ENCODE data around the gene DIP2C.

Gene DIP2C

GRCh38 chr10:508726-509125 lies 180.7 kb downstream of the DIP2C start:
- DNase-seq, result no peak

GRCh38 chr10:507908-508444 lies 181.5 kb downstream of the DIP2C start:
- no peak for DNase-seq

GRCh38 chr10:507355-507699 lies 182.1 kb downstream of the DIP2C start:
- no peak for DNase-seq

- no peak for DNase-seq
Measured at GRCh38 chr10:506451-507354, 182.8 kb downstream of the DIP2C start.

- no peak for DNase-seq
Measured at GRCh38 chr10:505419-505818, 184.0 kb downstream of the DIP2C start.

- DNase-seq, result no peak
Measured at GRCh38 chr10:504806-505205, 184.7 kb downstream of the DIP2C start.

- no peak for DNase-seq
Measured at GRCh38 chr10:504121-504611, 185.3 kb downstream of the DIP2C start.

GRCh38 chr10:501596-501995 lies 187.9 kb downstream of the DIP2C start:
- no peak for DNase-seq

- no peak for DNase-seq
Measured at GRCh38 chr10:500876-501275, 188.6 kb downstream of the DIP2C start.

- DNase-seq, result no peak
Measured at GRCh38 chr10:499991-500390, 189.5 kb downstream of the DIP2C start.

GRCh38 chr10:498760-499435 lies 190.6 kb downstream of the DIP2C start:
- DNase-seq, result no peak

- DNase-seq, result no peak
Measured at GRCh38 chr10:497898-498451, 191.5 kb downstream of the DIP2C start.

- no peak for DNase-seq
Measured at GRCh38 chr10:497289-497688, 192.2 kb downstream of the DIP2C start.

- no peak for DNase-seq
Measured at GRCh38 chr10:494556-494955, 194.9 kb downstream of the DIP2C start.

- no peak for DNase-seq
Measured at GRCh38 chr10:494149-494542, 195.3 kb downstream of the DIP2C start.

GRCh38 chr10:493391-494148 lies 195.9 kb downstream of the DIP2C start:
- DNase-seq, result no peak

GRCh38 chr10:492836-493235 lies 196.6 kb downstream of the DIP2C start:
- DNase-seq, result no peak

- DNase-seq, result no peak
Measured at GRCh38 chr10:491667-492424, 197.6 kb downstream of the DIP2C start.

GRCh38 chr10:490891-491571 lies 198.4 kb downstream of the DIP2C start:
- DNase-seq, result no peak

GRCh38 chr10:490256-490655 lies 199.2 kb downstream of the DIP2C start:
- no peak for DNase-seq

- no peak for DNase-seq
Measured at GRCh38 chr10:489330-489729, 200.1 kb downstream of the DIP2C start.

- DNase-seq, result no peak
Measured at GRCh38 chr10:488933-489215, 200.6 kb downstream of the DIP2C start.

Measured in SIG-M5 (cell line).